GM12892 (cell line): ENCODE measurements around the gene CDHR1.

ENCODE experiments used
- POLR2A ChIP-seq: IDR thresholded peaks from 2 replicates; pipeline ENCODE4 v1.6.1; 2011; ENCODE audit warnings: low read depth, low read length, control low read depth
- POLR2AphosphoS5 ChIP-seq: IDR thresholded peaks from 2 replicates; pipeline ENCODE4 v1.6.1; 2011; ENCODE audit warnings: low read depth, low read length, control low read depth

DNA sequence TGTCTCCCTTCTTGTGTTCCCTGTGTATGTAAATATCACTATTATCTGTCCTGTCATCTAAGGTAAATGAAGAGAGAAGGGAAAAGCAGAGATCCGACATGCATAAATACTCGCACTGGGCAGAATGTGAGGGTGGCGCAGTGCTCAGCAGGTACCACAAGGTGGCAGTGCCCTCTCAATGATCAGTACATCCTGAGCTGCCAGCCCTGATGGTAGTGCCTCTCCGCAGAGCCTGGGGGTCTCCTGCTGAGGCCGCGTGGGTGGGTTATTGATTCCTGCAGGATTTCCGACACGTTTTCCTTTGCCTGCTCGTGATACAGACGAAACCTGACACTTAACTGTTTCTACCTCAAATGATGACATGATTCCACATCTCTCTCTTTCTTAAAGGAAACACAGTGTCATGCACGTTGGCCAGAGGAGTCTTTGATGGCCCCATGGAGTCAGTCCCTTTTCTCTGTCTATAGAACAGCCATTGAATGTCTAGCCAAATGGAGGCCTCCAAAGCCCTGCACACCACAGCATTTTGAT, 70.3 kb downstream of the CDHR1 start:
- TF ChIP-seq POLR2AphosphoS5 (no peak), POLR2A (no peak)
